Activated CD4-positive, CD25-positive, alpha-beta regulatory T cell treated with anti-CD3 and anti-CD28 coated beads, Interleukin-2, amount 50 U/mL, for 24 hours (primary cell): Measurements from ENCODE around the gene PIEZO1.
"Not testable (repeated sequence)": the region's sequence is repeated elsewhere in the genome, so short reads cannot be mapped to it uniquely, and the experiment has no call there.

Experiments used
- ATAC-seq, 2 donors: fragments of 150-1000 bp; cut with Tn5 transposase; one replicate each; pipeline ENCODE4 v1.10.0; 2021; ENCODE audit warnings: mild to moderate bottlenecking in 1 of 2, moderate library complexity in 1 of 2

Gene PIEZO1

GRCh38 chr16:88803264-88803987 is 18.4 kb upstream of the PIEZO1 start, which contains the start of gene CDT1:
TSS of gene CDT1 (plus strand) at chr16:88803789. CDS start at chr16:88803832, 43 bp downstream.
- peak; percentile 42 to 47 for ATAC-seq

- ATAC-seq: no peak
Observed at GRCh38 chr16:88800277-88800592, 15.2 kb upstream of the PIEZO1 start.

GRCh38 chr16:88799569-88800276 is 14.7 kb upstream of the PIEZO1 start:
- ATAC-seq: no peak

GRCh38 chr16:88798772-88799455 is 13.9 kb upstream of the PIEZO1 start:
- no peak for ATAC-seq

GRCh38 chr16:88798073-88798472 is 13.1 kb upstream of the PIEZO1 start:
- no peak for ATAC-seq

- no peak for ATAC-seq
Observed at GRCh38 chr16:88796278-88796677, 11.3 kb upstream of the PIEZO1 start.

- no peak for ATAC-seq
Observed at GRCh38 chr16:88793251-88793954, 8.4 kb upstream of the PIEZO1 start.

GRCh38 chr16:88792668-88793250 is 7.7 kb upstream of the PIEZO1 start:
- ATAC-seq: no peak

- no peak for ATAC-seq
Observed at GRCh38 chr16:88792078-88792550, 7.1 kb upstream of the PIEZO1 start.

GRCh38 chr16:88790312-88791211 is 5.5 kb upstream of the PIEZO1 start:
- peak; percentile 69 to 73 for ATAC-seq

- no peak for ATAC-seq
Observed at GRCh38 chr16:88789594-88789993, 4.6 kb upstream of the PIEZO1 start.

GRCh38 chr16:88788749-88789148 is 3.7 kb upstream of the PIEZO1 start:
- ATAC-seq: not testable (repeated sequence)

GRCh38 chr16:88787579-88788314 is 2.7 kb upstream of the PIEZO1 start:
- no peak for ATAC-seq

GRCh38 chr16:88784856-88785105 is 239 bp downstream of the PIEZO1 start:
- ATAC-seq: no peak

GRCh38 chr16:88784074-88784855 is 755 bp downstream of the PIEZO1 start:
- ATAC-seq: no peak

GRCh38 chr16:88783391-88784073 is 1.5 kb downstream of the PIEZO1 start:
- ATAC-seq: no peak

- ATAC-seq: peak; percentile 76 to 77
Observed at GRCh38 chr16:88782454-88783390, 2.3 kb downstream of the PIEZO1 start.
